SU-DHL-6 (cell line): ENCODE measurements around the gene POLR2F.

Experiments
- EZH2phosphoT487 ChIP-seq: fragments of 200-600 bp; sonication (generic), shearing (Covaris generic); conservative IDR thresholded peaks from 2 replicates; pipeline ENCODE4 v1.6.1; 2018; ENCODE audit warnings: mild to moderate bottlenecking, antibody characterized with exemption, low read length, moderate library complexity, mixed read lengths
- TF ChIP-seq, protein P1 (sequence below): fragments of 200-600 bp; sonication (generic); IDR thresholded peaks from one replicate; pipeline ENCODE4 v1.5.1; 2017; ENCODE audit warnings: antibody characterized with exemption, mild to moderate bottlenecking, low read length, moderate library complexity; ENCODE audit not compliant: insufficient read depth, poor library complexity, severe bottlenecking

DNA sequence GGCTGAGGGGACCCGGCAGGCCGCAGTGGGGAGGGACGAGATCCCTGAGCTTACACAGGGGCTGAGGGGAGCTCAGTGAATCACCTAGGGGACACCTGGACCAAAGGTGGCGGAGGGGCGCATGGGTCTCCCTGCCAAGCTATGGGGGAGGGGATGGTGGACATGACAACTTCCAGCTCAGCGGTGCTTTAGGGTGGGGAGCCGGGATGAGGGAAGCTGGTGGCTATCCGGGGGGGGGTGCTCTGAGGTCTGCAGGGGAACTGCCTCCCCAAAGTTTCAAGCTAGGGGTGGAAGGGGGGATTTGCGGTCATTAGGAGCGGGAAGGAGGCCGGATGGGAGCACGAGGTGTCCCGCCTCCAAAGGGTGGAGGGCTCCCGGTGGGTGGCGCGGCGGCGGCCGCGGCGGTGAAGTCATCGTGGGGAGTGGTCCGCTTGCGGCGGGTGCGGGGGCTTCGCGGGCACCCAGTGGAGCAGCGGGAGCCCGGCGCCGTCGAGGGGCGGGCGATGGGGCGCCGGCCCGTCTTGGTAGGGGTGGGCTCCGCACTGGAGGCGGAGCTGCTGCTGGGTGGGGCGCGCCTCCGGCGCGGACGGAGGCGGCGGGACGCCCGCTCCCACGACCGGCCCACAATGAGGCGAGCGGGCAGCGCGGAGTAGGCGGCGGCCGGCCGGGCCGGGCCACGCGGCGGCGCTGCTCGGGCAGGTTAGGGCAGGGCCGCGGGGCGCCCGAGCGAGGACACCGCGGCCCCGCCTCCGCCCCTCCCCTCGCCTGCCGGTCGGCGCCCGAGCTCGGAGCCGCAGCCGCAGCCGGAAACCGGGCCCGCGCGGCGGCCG is 47.8 kb upstream of the POLR2F start, which contains the start of gene MICALL1:
- TF ChIP-seq, protein P1, sequence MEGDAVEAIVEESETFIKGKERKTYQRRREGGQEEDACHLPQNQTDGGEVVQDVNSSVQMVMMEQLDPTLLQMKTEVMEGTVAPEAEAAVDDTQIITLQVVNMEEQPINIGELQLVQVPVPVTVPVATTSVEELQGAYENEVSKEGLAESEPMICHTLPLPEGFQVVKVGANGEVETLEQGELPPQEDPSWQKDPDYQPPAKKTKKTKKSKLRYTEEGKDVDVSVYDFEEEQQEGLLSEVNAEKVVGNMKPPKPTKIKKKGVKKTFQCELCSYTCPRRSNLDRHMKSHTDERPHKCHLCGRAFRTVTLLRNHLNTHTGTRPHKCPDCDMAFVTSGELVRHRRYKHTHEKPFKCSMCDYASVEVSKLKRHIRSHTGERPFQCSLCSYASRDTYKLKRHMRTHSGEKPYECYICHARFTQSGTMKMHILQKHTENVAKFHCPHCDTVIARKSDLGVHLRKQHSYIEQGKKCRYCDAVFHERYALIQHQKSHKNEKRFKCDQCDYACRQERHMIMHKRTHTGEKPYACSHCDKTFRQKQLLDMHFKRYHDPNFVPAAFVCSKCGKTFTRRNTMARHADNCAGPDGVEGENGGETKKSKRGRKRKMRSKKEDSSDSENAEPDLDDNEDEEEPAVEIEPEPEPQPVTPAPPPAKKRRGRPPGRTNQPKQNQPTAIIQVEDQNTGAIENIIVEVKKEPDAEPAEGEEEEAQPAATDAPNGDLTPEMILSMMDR, result no peak
- no peak for TF ChIP-seq EZH2phosphoT487
